NOMO-1 treated with DMSO at 0.1 percent for 48 hours (cell line): Measurements from ENCODE around the gene LSM14B.
"Not testable (repeated sequence)": the region's sequence is repeated elsewhere in the genome, so short reads cannot be mapped to it uniquely, and the experiment has no call there.

Experiments used
- DNase-seq: peaks from one replicate; lab custom pipeline; 2025; ENCODE audit not compliant: unreplicated experiment; lab: John Stamatoyannopoulos, UW

LSM14B gene

DNA sequence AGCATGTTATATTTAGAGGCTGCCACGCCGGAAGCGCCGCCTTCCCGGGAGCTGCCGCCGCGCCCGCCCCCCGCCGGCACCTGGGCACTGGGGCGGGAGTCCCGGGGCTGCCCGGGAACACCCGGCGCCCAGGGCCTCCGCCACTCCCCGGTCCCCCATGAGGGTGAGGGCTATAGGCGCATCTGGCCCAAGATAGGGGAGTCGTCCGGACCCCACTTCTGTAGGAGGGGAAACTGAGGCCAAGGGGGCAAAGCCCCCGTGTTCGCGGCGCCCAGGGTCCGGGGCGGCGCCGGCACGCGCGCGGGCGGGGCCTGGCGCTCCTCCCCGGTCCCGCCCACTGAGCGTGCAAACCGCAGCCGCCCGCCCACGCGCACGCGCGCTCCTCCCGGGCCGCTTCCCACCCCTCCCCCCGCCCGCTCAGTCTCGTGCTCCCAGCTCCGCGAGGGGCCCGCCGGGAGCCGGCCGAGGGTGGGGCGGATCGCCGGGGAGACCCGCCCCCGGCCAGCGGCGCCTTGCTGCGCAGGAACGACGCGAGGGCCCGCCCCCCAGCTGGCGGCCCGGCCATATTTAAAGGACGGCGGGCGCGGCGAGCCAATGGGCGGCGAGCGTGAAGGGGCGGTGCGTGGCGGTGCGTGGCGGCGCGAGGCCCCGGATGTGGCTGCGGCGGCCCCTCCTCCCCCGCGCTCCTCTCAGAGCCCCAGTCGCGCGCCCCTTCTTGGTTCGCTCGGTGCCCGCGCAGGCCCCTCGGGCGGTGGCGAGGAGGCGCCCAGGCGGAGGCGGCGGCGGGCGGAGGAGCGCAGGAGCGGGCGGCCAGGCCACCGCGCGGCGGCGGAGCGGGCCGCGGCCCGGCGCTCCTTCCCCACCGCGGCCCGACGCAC lies at the start of gene LSM14B:
Gene LSM14B, plus strand, starts transcription at position 700 of the 878 bp plus-strand sequence. CDS start 192 bp downstream, outside the sequence.
- DNase-seq, result peak; percentile 94

- DNase-seq, result no peak
Observed at GRCh38 chr20:62073323-62073722, 49.0 kb upstream of the LSM14B start.

GRCh38 chr20:62079166-62079565 lies 43.1 kb upstream of the LSM14B start:
- no peak for DNase-seq

DNA sequence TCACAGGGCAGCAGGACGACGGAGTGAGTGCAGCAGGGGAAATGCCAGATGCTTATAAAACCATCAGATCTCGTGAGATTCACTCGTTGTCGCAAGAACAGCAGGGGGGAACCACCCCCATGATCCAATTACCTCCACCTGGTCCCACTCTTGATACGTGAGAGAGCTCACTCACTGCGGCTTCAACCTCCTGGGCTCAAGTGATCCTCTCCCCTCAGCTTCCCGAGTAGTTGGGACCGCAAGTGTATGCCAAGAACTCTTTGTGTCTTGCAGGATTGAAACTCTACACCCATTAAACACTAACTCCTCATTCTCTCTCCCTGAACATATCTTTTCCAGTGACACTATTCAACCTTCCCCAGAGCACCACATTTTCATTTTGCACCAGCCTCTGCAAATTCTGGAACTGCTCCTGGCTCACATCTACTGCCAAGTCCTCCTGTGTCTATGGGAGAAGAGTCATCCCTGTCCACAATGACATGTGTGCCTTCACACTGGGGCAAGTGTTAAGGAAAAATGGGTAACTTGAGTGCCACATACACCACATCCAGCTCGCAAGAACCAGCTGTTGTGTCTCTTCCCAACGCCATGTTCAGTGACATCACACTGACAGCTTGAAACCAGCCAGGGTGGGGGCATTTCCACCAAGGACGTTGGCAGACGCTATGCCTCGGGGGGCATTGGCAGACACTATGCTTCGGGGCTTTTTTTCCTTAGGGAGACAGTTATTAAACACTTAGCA lies 41.9 kb upstream of the LSM14B start:
- DNase-seq, result no peak

- no peak for DNase-seq
Observed at GRCh38 chr20:62083312-62083711, 39.0 kb upstream of the LSM14B start.

DNA sequence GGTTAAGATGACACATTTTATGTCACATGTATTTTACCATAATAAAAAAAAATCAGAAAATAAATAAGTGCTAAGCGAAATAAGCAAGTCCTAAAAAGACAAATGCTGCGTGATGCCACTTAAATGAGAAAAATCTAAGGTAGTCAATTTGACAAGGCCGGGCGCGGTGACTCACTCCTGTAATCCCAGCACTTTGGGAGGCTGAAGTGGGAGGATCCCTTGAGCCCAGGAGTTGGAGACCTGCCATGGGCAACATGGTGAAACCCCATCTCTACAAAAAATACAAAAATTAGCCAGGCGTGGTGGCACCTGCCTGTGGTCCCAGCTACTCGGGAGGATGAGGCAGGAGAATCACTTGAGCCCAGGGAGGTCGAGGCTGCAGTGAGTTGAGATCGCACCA lies 38.1 kb upstream of the LSM14B start:
- not testable (repeated sequence) for DNase-seq

DNA sequence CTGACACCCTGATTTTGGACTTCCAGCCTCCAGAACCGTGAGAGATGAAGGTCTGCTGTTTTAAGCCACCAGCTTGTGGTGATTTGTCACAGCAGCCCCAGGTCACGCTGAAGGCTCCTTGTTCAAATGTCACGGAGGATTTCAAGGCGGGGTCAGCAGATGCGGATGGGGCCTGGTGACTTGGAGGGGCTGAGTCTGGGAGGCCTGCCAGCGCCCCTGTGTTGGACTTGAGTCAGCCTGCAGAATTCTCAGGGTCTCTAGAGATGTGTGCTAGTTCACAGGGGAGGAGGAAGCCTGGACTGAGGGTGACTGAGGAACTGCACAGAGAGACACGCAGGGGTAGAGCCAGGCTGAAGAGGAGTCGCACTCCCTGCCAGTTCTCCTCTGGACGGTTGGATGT lies 37.1 kb upstream of the LSM14B start:
- DNase-seq, result no peak

GRCh38 chr20:62087227-62087626 lies 35.0 kb upstream of the LSM14B start:
- DNase-seq, result no peak

GRCh38 chr20:62087632-62088031 lies 34.6 kb upstream of the LSM14B start:
- DNase-seq, result no peak

DNA sequence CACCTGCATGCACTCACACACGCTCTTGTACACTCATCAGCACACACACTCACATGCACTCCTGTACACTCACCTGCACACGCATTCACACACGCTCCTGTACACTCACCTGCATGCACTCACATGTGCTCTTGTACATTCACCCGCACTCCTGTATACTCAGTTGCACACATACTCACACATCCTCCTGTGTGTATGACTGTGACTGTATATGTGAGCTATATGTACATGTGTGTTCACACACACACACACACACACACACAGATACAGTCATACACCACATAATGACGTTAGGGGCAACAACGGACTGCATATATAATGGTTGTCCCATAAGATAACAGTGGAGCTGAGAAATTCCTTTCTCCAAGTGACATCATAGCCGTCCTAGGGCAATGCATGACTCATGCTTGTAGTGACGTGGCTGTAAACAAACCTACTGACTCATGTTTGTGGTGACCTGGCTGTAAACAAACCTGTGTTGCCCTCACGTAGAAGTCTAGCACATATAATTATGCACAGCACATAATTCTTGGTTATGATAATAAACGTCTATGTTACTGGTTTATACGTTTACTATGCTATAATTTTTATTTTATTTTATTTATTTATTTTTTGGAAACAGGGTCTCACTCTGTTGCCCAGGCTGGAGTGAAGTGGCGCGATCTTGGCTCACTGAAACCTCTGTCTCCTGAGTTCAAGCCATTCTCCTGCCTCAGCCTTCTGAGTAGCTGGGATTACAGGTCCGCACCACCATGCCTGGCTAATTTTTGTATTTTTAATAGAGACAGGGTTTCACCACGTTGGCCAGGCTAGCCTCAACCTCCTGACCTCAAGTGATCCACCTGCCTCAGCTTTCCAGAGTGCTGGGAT lies 33.8 kb upstream of the LSM14B start:
- no peak for DNase-seq

DNA sequence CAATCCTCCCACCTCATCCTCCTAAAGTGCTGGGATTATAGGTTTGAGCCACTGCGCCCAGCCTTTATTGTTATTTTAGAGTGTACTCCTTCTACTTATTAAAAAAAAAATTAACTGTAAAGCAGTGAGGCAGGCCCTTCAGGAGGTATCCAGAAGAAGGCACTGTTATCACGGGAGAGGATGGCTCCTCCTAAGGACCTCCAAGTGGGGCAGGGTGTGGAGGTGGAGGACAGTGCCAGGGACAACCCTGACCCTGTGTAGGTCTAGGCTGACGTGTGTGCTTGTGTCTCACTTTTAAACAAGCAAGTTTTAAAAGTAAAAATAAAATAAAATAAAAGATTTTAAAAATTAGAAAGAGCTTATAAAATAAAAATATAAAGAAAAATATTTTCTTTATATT lies 32.9 kb upstream of the LSM14B start:
- DNase-seq, result no peak

DNA sequence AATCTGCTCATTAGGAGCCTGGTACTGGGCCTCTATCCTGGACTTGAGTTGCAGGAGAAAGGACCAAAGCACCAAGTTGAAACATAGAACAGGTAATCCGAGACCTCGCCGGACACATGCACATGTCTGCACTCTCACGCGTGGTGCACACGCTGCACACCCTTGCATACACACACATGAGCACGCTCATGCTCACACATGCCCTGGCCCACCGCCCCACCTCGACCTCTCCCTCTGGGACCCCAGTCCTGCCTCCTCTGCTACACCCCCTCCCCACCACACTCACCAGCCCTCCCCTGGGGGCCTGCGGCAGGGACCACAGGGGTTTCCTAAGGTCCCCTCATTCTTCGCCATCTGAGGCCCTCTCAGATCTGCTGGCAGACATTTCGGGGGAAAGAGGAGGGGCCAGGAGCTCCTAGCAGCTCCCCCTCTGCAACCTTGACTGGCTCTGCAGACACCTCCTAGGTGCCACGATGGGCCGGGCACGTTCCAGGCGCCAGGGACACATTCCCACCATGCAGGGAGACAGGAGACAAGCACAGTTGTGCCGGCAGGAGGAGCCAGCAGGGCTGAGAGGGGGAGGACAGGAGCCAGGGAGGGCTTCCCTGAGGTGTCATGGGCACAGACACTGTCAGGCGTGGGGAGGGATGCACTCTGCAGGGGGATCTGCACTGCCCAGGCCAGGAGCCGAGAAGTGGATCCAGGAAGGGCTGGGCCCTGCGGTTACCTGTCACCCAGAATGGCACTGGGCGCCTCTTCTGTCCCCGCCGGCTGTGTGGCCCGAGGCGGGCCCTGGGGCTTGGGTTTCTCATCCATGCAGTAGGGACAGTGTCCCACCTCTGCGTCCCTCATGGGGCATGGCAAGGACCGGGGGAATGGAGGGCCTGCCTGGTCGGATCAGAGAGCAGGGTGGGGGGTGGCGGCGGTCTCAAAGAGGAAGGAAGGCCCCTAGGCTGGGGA lies 25.6 kb upstream of the LSM14B start:
- DNase-seq, result no peak

DNA sequence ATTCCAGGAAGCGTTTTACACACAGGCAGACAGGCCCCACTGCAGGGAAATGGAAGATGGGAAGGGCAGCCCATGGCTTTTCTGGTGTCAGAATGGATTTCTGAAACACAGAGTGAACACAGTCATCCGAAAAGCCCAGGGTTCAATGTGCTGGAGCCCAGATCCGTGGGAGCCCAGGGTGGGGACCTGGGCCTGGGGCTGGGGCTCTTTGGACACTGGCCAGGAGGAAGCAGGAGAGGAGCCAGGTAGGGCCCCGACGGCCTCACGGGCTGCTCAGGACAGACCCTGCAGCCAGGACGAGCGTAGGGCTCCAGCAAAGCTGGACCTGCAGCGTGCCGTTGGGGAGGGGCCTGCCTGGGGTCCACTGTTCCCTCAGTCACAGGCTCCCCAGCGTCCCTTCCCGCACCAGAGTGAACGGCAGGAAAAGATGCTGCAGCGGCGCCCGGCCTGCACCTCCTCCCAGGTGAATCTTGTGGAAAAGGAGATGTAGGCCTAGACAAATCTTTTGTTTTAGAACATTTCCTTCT lies 24.3 kb upstream of the LSM14B start:
- DNase-seq, result no peak

GRCh38 chr20:62101078-62101477 lies 21.2 kb upstream of the LSM14B start:
- no peak for DNase-seq

GRCh38 chr20:62103508-62104233 lies 18.6 kb upstream of the LSM14B start:
- DNase-seq, result no peak

GRCh38 chr20:62104234-62104789 lies 18.0 kb upstream of the LSM14B start:
- DNase-seq, result no peak

DNA sequence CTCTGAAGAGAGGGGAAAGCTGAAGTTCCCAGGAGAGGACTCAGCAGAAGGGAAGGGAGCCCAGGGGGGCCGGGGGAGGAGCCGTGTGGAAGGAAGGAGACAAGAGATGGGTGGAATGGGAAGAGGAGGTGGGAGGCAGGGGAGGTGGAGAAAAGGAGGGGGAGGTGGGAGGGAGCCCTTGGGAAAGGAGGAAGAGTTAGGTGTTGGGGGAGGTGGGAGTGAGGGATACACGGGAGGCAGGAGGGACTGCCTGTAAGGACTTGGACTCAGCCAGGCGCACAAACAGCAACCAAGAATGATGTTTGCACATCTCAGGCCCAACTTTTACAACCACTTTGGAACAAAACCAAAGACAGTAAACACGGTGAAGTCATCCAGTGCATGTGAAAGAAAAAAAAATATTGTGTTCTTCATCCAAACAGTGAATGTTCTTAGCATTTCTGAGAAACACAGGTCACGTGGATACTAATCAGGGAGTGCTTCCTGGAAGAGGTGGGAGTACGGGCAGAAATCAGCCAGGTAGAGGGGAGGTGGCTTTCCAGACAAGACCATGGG lies 17.4 kb upstream of the LSM14B start:
- DNase-seq, result no peak

- DNase-seq, result no peak
Observed at GRCh38 chr20:62105592-62105991, 16.7 kb upstream of the LSM14B start.

DNA sequence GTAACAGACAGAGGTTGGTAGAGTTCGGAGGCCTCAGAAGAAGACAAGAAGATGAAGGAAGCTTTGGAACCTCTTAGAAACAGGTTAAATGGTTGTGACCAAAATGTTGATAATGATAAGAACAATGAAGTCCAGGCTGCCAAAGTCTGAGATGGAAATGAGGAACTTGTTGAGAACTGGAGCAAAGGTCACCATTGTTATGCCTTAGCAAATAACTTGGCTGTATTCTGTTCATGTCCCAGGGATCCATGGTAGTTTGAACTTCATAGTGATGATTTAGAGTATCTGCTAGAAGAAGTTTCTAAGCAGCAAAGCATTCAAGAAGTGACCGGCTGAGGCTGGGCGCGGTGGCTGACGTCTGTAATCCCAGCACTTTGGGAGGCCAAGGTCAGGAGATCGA lies 11.1 kb upstream of the LSM14B start:
- DNase-seq, result no peak
